Measurements from ENCODE around the gene NTRK3. TPM values are rescaled to one million over a fixed set of nuclear protein-coding genes. Genes with fewer than 3 reads are reported as not detected.

Gene NTRK3
- total RNA-seq, 1 donor from 2014 or later: 6.4 TPM

DNA sequence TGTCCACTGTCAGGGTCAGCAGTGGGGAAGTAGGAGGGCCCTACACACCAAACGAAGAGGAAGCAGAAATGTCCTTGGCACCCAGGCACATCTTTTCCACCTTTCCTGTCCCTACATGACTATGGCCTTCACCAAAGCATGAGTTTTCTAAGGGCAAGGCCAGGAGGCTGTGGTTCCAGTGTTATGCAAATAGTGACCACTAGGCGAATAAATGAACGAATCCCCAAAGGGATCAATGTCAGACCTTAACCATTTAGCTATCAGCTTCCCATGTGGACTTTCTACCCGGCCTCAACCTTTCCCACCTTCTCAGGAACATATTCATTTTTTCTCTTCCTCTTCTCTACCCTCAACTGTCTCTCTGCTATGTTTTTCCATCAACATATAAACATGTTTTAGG lies 63.1 kb downstream of the NTRK3 start:
- TF ChIP-seq, protein P1, sequence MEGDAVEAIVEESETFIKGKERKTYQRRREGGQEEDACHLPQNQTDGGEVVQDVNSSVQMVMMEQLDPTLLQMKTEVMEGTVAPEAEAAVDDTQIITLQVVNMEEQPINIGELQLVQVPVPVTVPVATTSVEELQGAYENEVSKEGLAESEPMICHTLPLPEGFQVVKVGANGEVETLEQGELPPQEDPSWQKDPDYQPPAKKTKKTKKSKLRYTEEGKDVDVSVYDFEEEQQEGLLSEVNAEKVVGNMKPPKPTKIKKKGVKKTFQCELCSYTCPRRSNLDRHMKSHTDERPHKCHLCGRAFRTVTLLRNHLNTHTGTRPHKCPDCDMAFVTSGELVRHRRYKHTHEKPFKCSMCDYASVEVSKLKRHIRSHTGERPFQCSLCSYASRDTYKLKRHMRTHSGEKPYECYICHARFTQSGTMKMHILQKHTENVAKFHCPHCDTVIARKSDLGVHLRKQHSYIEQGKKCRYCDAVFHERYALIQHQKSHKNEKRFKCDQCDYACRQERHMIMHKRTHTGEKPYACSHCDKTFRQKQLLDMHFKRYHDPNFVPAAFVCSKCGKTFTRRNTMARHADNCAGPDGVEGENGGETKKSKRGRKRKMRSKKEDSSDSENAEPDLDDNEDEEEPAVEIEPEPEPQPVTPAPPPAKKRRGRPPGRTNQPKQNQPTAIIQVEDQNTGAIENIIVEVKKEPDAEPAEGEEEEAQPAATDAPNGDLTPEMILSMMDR (IDR thresholded peaks at IDR 0.05; ENCODE audit: unreplicated experiment): peak; percentile 51
- no peak for DNase-seq (ENCODE audit: low spot score)
- Mint-ChIP-seq H3K4me1 (ENCODE audit: unreplicated experiment) (peaks cover 18% of the 10 kb centered on the region), H3K9me3 (ENCODE audit: unreplicated experiment) (no peaks in the 10 kb centered on the region), H3K36me3 (ENCODE audit: low read depth, unreplicated experiment) (no peaks in the 10 kb centered on the region), H3K27me3 (ENCODE audit: unreplicated experiment) (peaks cover 10% of the 10 kb centered on the region), H3K27ac (ENCODE audit: unreplicated experiment) (no peak overlapping the region), H3K4me3 (ENCODE audit: unreplicated experiment) (no peak overlapping the region)

DNA sequence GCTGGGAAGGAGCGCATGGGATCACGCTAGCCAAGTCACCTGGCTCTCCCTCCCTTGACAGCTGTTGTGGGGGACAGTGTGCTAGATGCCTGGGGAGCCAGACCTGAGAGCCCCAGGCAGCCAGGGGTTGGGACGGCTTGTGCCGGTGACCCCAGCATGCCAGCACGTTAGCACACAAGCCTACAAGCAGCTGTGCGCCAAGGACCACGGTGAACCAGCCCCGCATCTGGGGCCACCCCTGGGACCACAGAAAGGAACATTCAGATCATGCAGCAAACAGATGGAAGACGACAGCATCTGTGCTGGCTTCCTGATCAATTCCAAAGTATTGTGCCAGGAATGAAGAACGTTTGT lies 64.8 kb downstream of the NTRK3 start:
- TF ChIP-seq, protein P1 (IDR thresholded peaks at IDR 0.05; ENCODE audit: unreplicated experiment): no peak
- Mint-ChIP-seq H3K4me3 (ENCODE audit: unreplicated experiment) (no peak overlapping the region), H3K4me1 (ENCODE audit: unreplicated experiment) (peaks cover 17% of the 10 kb centered on the region), H3K27me3 (ENCODE audit: unreplicated experiment) (peaks cover 10% of the 10 kb centered on the region), H3K36me3 (ENCODE audit: low read depth, unreplicated experiment) (no peaks in the 10 kb centered on the region), H3K27ac (ENCODE audit: unreplicated experiment) (no peak overlapping the region), H3K9me3 (ENCODE audit: unreplicated experiment) (no peaks in the 10 kb centered on the region)
- no peak for DNase-seq (ENCODE audit: low spot score)

DNA sequence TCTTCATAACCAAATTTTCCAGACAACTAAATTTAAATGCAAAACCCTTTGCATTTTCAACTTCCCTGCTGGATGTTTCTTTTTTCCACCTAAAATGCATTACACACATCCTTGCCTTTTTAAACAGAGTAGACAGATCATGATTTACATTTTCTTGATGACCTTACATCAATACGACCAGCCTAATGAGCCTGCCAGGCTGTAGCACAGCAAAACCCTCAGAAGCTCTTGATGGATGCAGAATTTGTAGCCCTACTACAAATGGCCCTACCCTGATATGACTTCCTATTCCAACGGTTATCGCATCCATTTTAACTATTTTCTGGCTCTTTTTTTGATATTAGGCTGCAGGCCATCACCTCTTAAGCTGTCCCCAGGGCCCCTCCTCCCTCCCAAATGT lies 66.3 kb downstream of the NTRK3 start:
- peaks cover 8% of the 10 kb centered on the region for H3K4me1 Mint-ChIP-seq (ENCODE audit: unreplicated experiment)
- H3K36me3 Mint-ChIP-seq (ENCODE audit: low read depth, unreplicated experiment): no peaks in the 10 kb centered on the region
- no peak overlapping the region for H3K27ac Mint-ChIP-seq (ENCODE audit: unreplicated experiment)
- no peaks in the 10 kb centered on the region for H3K9me3 Mint-ChIP-seq (ENCODE audit: unreplicated experiment)
- DNase-seq (ENCODE audit: low spot score): no peak
- TF ChIP-seq, protein P1 (IDR thresholded peaks at IDR 0.05; ENCODE audit: unreplicated experiment): no peak
- peaks cover 6% of the 10 kb centered on the region for H3K27me3 Mint-ChIP-seq (ENCODE audit: unreplicated experiment)
- no peak overlapping the region for H3K4me3 Mint-ChIP-seq (ENCODE audit: unreplicated experiment)

DNA sequence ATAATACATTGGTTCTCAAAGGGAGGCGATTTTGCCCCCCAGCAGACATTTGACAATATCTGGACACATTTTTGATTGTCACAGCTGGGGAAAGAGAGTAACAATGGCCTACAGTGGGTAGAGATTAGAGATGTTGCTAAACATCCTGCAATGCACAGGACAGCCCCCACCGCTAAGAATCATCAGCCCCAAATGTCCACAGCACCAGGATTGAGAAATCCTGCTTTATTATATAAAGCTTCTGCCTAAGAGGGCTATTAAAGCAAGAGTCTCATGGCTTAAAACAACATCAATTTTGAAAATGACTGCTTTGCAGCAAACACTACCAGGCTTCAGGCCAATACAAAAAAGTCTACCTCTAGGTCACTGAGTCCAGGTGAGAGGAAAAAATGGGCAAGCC lies 68.2 kb downstream of the NTRK3 start:
- TF ChIP-seq, protein P1 (IDR thresholded peaks at IDR 0.05; ENCODE audit: unreplicated experiment): no peak
- H3K4me1 Mint-ChIP-seq (ENCODE audit: unreplicated experiment): peaks cover 8% of the 10 kb centered on the region
- H3K9me3 Mint-ChIP-seq (ENCODE audit: unreplicated experiment): no peaks in the 10 kb centered on the region
- H3K36me3 Mint-ChIP-seq (ENCODE audit: low read depth, unreplicated experiment): no peaks in the 10 kb centered on the region
- H3K27ac Mint-ChIP-seq (ENCODE audit: unreplicated experiment): no peak overlapping the region
- H3K27me3 Mint-ChIP-seq (ENCODE audit: unreplicated experiment): peaks cover 8% of the 10 kb centered on the region
- H3K4me3 Mint-ChIP-seq (ENCODE audit: unreplicated experiment): no peak overlapping the region
- DNase-seq (ENCODE audit: low spot score): no peak

DNA sequence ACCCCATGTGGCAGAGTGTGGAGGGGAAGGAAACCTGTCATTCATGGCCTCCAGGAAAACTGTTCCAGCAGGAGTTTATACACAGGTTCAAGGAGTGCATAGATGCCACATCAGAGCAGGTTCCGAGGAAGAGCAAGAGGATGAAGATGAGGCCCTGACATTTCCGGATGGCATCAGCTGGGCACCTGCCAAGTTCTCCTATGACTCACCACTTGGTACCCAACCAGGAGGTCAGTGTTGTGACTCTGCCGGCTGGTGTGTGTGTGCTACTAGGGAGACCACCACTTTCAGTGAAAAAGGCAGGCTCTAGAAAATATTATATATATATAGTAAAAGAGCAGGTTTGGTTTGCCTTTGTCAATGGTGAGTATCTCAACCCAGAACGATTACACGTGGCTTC lies 69.3 kb downstream of the NTRK3 start:
- Mint-ChIP-seq H3K27ac (ENCODE audit: unreplicated experiment) (no peak overlapping the region), H3K9me3 (ENCODE audit: unreplicated experiment) (no peaks in the 10 kb centered on the region)

More for the DNA sequence above, 69.3 kb downstream of the NTRK3 start:
- peaks cover 12% of the 10 kb centered on the region for H3K4me1 Mint-ChIP-seq (ENCODE audit: unreplicated experiment)
- TF ChIP-seq, protein P1 (IDR thresholded peaks at IDR 0.05; ENCODE audit: unreplicated experiment): no peak
- H3K4me3 Mint-ChIP-seq (ENCODE audit: unreplicated experiment): no peak overlapping the region
- H3K36me3 Mint-ChIP-seq (ENCODE audit: low read depth, unreplicated experiment): no peaks in the 10 kb centered on the region
- peaks cover 2% of the 10 kb centered on the region for H3K27me3 Mint-ChIP-seq (ENCODE audit: unreplicated experiment)
- no peak for DNase-seq (ENCODE audit: low spot score)

Data from endothelial cell (in vitro differentiated cells).